MCF 10A (cell line): ENCODE data around the gene KDM2A. TPM values are rescaled to one million over a fixed set of nuclear protein-coding genes. Genes with fewer than 3 reads are reported as not detected.

ENCODE experiments used
- BruUV-seq: library from RNA; stranded (reverse); fragments of 400-500 nt; replicated peaks from 2 replicates; lab custom pipeline; 2021; lab: Mats Ljungman, UMichigan
- CTCF ChIA-PET: fragments of 300-600 bp; sonication (Branson Sonifier 250); formaldehyde crosslinking; extraction: SDS; loops from one replicate; lab custom pipeline; 2021; ENCODE audit warnings: antibody characterized with exemption, inconsistent platforms; lab: Yijun Ruan, JAX
- POLR2A ChIA-PET: fragments of 300-600, 350-650 bp; sonication (Branson Sonifier 250); formaldehyde crosslinking; extraction: SDS; loops from one replicate; lab custom pipeline; 2020; ENCODE audit warnings: antibody characterized with exemption, inconsistent platforms; lab: Yijun Ruan, JAX
- DNase-seq: peaks from one replicate; pipeline ENCODE4 v3.0.0-alpha.2; 2018; ENCODE audit not compliant: unreplicated experiment
- H3K27ac Mint-ChIP-seq: one replicate; pipeline ENCODE4 v1.8.0; 2022; ENCODE audit warnings: mild to moderate bottlenecking, low read depth, mixed read lengths; ENCODE audit not compliant: unreplicated experiment
- H3K27me3 Mint-ChIP-seq: one replicate; pipeline ENCODE4 v1.8.0; 2022; ENCODE audit warnings: mixed read lengths; ENCODE audit not compliant: insufficient read depth, unreplicated experiment
- H3K36me3 Mint-ChIP-seq: one replicate; pipeline ENCODE4 v1.8.0; 2022; ENCODE audit warnings: mild to moderate bottlenecking, moderate library complexity, mixed read lengths; ENCODE audit not compliant: insufficient read depth, unreplicated experiment
- H3K4me1 Mint-ChIP-seq: one replicate; pipeline ENCODE4 v1.8.0; 2022; ENCODE audit warnings: mixed read lengths; ENCODE audit not compliant: insufficient read depth, unreplicated experiment
- H3K4me3 Mint-ChIP-seq: one replicate; pipeline ENCODE4 v1.8.0; 2022; ENCODE audit warnings: mild to moderate bottlenecking, moderate library complexity, mixed read lengths; ENCODE audit not compliant: unreplicated experiment
- H3K9me3 Mint-ChIP-seq: one replicate; pipeline ENCODE4 v1.8.0; 2022; ENCODE audit warnings: mixed read lengths; ENCODE audit not compliant: unreplicated experiment
- intact Hi-C: fragments of 100-400 bp; cut with micrococcal nuclease; formaldehyde crosslinking; loops from 2 replicates; pipeline ENCODE4 v1.14.1; 2022
- total RNA-seq: library from RNA; stranded (reverse); gene quantifications from 2 replicates; pipeline ENCODE4 v1.2.3, GENCODE V29; 2022
- TF ChIP-seq, protein P1 (sequence below): fragments of 200-600 bp; IDR thresholded peaks from one replicate; pipeline ENCODE4 v1.8.0; 2022; ENCODE audit warnings: antibody characterized with exemption, mild to moderate bottlenecking; ENCODE audit not compliant: unreplicated experiment

Gene KDM2A
- total RNA-seq, 1 experiment from 2014 or later: 63.8 TPM

DNA sequence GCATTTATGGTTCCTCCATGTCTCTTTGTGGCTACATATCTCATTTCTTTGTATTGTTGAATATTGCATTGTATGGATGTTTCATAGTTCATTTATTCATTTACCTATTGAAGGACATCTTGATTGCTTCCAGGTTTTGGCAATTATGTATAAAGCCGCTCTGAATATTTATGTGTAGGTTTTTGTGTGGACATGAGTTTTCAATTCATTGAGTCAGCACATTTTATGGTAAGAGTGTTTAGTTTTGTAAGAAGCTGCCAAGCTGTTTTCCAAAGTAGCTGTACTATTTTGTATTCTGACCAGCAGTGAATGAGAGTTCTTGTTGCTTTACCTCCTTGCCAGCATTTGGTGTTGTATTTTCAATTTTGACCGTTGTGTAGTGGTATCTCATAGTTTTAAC is 39.2 kb downstream of the KDM2A start:
- CTCF ChIA-PET: interaction anchor here (0.5 to 1.2 kb wide), 3 partner anchors 37 to 224 kb away, joined by 3 to 5 read pairs (median 4); no protein-coding TSS in a partner anchor

DNA sequence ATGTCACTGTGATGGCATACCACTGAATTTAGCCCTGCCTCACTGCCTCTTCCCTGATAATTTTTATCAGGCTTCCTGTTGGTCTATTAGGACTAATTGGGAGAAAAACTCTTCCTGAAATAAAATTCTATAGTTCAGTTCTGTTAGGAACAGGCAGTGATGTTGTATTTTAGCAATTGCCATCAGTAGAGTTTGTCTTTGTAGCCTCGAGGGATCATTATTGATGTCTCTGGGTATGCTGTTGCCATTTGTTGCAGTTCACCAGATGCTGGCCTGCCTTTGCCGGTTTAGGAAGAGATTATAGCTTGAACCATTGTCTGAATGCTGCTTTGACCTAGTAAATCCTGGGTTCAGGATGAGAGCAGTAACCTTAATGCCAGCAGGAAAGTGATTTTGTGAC is 41.0 kb downstream of the KDM2A start:
- intact Hi-C loops: no loop called here
- peaks cover 35% of the 10 kb centered on the region for H3K36me3 Mint-ChIP-seq
- no peaks in the 10 kb centered on the region for H3K9me3 Mint-ChIP-seq
- H3K4me1 Mint-ChIP-seq: peaks cover 28% of the 10 kb centered on the region
- ChIA-PET POLR2A (interaction anchor here (1.1 kb wide), 1 partner anchor 12 kb away, joined by 5 read pairs; no protein-coding TSS in a partner anchor), CTCF (interaction anchor here (0.6 to 0.7 kb wide), 2 partner anchors 95 to 249 kb away, joined by 3 read pairs; no protein-coding TSS in a partner anchor)
- TF ChIP-seq, protein P1, sequence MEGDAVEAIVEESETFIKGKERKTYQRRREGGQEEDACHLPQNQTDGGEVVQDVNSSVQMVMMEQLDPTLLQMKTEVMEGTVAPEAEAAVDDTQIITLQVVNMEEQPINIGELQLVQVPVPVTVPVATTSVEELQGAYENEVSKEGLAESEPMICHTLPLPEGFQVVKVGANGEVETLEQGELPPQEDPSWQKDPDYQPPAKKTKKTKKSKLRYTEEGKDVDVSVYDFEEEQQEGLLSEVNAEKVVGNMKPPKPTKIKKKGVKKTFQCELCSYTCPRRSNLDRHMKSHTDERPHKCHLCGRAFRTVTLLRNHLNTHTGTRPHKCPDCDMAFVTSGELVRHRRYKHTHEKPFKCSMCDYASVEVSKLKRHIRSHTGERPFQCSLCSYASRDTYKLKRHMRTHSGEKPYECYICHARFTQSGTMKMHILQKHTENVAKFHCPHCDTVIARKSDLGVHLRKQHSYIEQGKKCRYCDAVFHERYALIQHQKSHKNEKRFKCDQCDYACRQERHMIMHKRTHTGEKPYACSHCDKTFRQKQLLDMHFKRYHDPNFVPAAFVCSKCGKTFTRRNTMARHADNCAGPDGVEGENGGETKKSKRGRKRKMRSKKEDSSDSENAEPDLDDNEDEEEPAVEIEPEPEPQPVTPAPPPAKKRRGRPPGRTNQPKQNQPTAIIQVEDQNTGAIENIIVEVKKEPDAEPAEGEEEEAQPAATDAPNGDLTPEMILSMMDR: no peak
- H3K4me3 Mint-ChIP-seq: no peak overlapping the region
- H3K27me3 Mint-ChIP-seq: no peaks in the 10 kb centered on the region
- no TSS peak for BruUV-seq
- no peak overlapping the region for H3K27ac Mint-ChIP-seq
- no peak for DNase-seq

More for the DNA sequence above, 39.2 kb downstream of the KDM2A start:
- Mint-ChIP-seq H3K36me3 (peaks cover 22% of the 10 kb centered on the region), H3K9me3 (no peaks in the 10 kb centered on the region), H3K4me1 (peaks cover 24% of the 10 kb centered on the region), H3K27ac (no peak overlapping the region), H3K4me3 (no peak overlapping the region), H3K27me3 (no peaks in the 10 kb centered on the region)
- POLR2A ChIA-PET: interaction anchor here (0.6 to 1.5 kb wide), 2 partner anchors 9 to 21 kb away, joined by 3 read pairs; no protein-coding TSS in a partner anchor
- intact Hi-C loops: no loop called here
- TF ChIP-seq, protein P1: no peak
- no TSS peak for BruUV-seq
- DNase-seq: no peak

DNA sequence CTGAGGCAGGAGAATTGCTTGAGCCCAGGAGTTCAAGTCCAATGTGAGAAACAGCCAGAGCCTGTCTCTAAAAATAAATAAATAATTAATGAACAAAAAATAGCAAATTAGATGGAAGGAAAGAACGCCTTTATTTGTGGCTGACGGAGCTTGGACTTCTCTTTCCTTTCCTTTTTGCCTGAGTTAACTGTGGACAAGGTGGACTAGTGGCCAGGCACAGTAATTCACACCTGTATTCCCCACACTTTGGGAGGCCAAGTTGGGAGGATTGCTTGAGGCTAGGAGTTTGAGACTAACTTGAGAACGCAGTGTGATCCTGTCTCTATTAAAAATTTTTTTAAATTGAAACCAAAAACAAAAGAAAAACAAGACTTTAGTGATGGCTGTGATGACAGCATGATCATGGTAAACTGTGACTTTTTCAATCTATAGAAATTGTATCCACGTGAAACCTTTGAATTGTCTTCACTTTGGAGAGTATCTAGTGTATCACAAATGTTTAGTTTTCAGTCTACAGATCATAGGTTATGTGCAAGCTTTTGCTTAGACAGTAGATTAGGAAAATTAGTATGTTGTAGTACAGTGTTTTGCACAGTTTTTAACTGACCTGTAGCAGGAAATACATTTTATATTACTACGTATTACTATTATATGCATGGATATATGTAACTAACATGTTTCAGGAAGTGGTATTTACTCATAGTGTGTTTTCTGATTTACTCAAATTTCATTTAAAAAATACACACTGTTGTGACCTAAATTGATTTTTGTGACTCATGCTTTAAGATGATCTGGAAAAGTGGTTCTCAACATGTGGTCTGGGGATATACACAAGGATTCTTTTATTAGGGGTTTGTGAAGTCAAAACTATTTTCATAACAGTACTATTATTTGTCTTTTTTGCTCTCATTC is 42.1 kb downstream of the KDM2A start:
- intact Hi-C loops: no loop called here
- Mint-ChIP-seq H3K4me1 (peaks cover 28% of the 10 kb centered on the region), H3K36me3 (peaks cover 32% of the 10 kb centered on the region), H3K4me3 (no peak overlapping the region), H3K9me3 (no peaks in the 10 kb centered on the region), H3K27ac (no peak overlapping the region), H3K27me3 (no peaks in the 10 kb centered on the region)
- BruUV-seq: no TSS peak
- TF ChIP-seq, protein P1: no peak
- CTCF ChIA-PET: interaction anchor here (0.6 kb wide), 1 partner anchor 72 kb away, joined by 3 read pairs; no protein-coding TSS in a partner anchor
- POLR2A ChIA-PET: interaction anchor here (1.1 kb wide), 1 partner anchor 13 kb away, joined by 5 read pairs; no protein-coding TSS in a partner anchor
- peak; percentile 11 for DNase-seq

DNA sequence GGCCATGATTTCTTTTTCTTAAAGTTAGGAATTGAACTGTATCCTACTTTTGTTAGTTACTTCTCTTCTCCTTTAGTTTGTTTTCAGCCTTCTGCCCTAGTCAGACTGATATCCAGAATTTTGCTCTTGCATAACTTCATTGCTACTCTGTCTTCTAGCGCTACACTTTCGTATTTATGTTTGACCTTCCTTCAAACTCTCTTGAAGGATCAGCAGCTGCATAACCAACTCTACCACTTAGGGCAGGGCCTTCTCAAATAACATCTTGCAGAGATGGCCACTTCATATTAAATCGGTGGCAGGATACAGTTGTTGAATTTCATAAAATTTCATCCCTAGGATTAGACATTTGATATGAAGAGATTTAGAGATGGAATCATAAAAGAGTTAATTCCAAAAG is 43.9 kb downstream of the KDM2A start:
- DNase-seq: no peak
- no TSS peak for BruUV-seq
- TF ChIP-seq, protein P1: no peak
- ChIA-PET POLR2A (interaction anchor here (1.0 to 1.3 kb wide), 3 partner anchors 9 to 101 kb away, joined by 3 to 5 read pairs (median 4); no protein-coding TSS in a partner anchor), CTCF (no interaction called here)
- H3K4me1 Mint-ChIP-seq: peaks cover 30% of the 10 kb centered on the region
- H3K27ac Mint-ChIP-seq: no peak overlapping the region
- H3K9me3 Mint-ChIP-seq: no peaks in the 10 kb centered on the region
- H3K27me3 Mint-ChIP-seq: no peaks in the 10 kb centered on the region
- H3K4me3 Mint-ChIP-seq: no peak overlapping the region
- peaks cover 24% of the 10 kb centered on the region for H3K36me3 Mint-ChIP-seq
- intact Hi-C loops: no loop called here
